Fibroblast of skin of left biceps (primary cell): Measurements from ENCODE around the gene BSCL2.
"Not testable (repeated sequence)": the region's sequence is repeated elsewhere in the genome, so short reads cannot be mapped to it uniquely, and the experiment has no call there.

Source experiments
- DNase-seq, 2 experiments: peaks; one replicate each; pipeline ENCODE4 v3.0.0-alpha.2; 2013; ENCODE audit warnings: low read depth in 2 of 2

The BSCL2 gene

DNA sequence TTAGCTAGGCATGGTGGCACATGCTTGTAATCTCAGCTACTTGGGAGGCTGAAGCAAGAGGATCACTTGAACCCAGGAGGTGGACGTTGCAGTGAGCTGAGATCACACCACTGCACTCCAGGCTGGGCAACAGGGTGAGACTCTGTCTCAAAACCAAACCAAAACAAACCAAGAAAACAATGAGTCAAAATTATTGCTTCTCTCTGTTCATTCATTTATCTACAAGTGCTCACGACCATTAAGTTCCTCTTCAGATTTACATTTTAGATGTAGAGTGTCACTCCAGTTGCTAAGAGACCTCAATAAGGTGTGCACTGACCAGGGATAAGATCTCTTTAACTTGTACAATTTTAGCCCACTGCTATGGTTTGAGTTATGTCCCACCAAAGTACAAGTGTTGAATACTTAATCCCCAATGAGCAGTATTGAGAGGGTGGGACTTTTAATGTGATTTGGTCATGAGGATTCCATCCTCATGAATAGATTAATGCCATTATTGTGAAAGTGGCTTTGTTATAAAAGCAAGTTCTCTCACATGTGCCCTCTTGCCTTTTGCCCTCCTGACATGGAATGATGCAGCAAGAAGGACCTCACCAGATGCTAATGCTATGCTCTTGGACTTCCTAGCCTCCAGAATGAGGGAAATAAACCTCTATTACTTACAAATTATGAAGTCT is 12.2 kb upstream of the BSCL2 start:
- no peak for DNase-seq

DNA sequence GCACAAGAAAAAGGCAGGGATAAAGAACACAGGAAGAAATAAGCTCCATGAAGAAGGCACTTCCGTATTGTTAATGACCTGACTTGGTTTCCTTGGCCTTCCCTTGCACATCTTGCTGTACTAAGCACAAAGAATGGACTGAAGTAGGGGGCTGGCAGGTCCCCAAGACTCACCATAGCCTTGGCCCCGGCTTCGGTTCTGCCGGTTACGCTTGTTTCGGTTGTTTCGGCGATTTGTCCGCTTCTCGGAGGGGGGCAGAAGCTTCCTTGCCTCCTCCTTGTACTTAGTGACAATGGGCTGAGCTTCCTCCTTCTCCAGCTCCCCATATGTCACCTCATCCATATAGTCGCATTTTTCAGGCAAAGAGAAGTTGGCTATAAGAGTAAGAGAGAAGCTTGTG is 9.6 kb upstream of the BSCL2 start:
- DNase-seq: no peak

DNA sequence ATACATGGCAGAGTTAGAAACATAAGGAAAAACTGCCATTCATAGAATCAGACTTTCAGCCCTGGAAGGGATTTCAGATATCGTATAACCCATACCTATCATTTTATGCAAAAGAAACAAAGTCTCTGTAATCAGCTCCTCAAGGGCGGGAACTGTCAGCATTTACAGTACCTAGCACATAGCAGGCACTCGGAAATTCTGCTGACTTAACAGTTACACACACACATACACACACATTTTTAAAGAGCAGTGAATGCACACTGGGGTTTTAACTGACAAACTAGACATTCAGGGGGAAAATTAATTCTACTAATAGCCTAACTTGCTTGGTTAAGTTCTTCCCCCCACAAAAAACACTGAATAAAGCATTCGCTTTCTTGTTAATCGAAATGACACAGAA is 9.0 kb upstream of the BSCL2 start:
- DNase-seq: no peak

DNA sequence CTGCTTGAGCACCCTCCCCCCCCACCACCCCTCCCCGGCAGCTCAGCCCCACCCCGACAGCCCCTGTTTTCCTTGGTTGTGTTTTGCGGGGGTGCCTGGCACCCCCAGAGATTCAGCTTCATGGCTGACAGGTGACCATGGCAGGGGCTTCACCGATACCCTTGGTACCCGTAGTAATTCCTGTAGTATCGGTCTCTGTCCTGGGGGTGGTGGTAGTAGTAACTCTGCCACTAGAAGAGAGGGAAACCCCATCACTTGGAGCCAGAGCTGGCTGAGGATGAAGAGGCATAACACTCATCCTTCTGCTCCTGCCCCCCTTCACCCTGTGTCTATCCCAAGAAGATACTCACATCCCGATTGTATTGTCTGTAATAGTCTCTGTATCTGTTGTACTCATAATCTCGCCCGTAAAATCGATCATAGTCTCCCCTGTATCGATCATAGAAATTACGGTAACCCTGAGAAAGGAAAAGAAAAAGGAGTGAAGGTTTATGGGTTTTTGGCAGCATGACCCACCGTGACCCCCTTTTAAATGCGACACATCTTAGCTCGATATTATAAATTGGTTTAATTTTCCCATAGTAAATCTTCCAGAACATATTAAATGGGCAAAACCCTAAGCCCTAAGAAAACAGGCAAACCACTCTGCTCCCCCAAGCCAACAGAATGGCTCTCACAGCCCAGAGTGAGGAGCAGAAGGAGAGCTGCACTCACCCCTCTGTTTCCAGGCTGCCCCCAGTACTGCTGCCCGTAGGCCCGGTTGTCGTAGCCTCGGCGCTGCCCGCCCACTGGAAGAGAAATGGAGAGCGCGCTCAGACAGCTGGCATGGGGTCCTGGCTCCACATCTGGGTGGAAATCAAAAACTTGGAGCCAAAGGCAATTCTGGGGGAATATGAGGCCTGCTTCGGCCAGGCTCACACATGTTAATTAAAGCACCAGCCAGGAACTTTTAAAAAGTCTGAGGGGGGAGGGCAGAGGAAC is 8.2 kb upstream of the BSCL2 start:
- no peak for DNase-seq

DNA sequence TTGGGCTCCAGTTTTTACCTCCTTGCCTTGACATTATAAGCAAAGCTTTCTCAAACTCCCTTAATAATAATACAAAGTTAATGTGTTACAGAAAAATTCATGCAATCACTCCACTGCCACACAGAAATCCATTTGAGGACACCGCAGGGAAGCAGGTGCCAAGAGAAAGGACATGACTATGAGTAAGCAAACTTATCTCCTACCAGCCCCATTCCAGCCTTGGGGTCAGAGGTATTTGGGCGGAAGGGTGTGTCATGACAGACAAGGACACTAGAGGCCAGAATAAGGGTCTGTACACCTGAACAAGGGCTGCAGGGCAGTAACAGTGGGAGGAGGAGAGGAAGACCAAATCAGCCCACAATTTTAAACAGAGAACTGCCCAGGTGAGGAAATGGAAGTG is 6.1 kb upstream of the BSCL2 start:
- no peak for DNase-seq

DNA sequence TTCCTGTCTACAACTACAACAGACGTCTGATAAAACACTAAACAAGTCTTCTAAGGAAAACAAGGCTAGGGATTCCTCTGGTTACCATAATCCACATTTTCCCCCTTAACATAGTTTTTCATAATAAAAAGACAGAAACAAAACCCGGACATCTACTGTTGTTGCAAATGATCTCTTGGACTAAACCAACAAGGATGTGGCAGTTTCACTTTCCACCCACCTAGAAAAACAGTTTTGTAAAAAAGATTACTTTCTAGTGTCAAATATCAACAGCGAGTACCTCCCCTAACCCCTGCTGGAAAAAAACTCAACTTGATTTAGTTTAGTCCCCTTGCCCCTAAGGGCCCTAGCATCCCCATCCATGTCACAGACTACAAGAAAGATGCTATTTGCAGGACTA is 5.6 kb upstream of the BSCL2 start:
- no peak for DNase-seq

DNA sequence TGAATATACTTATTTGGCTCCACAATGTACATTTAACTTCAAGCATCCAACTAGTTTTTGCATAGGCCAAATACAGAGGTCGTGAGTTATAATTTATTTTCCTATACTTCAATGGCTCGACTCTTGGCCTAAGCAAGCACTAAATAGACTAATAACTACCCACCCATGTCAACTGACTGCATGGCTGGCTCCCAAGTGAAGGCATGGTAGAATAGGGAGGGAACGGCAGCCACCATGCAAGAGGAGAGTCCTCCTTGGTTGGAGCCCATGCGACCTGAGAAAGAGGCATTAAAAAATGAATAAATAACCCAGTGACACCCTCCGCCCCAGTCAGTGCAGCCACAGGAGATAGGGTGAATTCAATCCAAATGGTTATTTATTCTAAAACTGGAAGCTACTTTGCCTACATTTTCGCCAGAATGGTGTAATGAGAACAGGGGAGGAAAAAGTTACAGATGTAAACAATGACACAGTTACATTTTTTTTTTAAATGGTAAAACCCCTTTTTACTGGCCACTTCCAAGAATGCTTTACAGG is 5.1 kb upstream of the BSCL2 start:
- DNase-seq: no peak

DNA sequence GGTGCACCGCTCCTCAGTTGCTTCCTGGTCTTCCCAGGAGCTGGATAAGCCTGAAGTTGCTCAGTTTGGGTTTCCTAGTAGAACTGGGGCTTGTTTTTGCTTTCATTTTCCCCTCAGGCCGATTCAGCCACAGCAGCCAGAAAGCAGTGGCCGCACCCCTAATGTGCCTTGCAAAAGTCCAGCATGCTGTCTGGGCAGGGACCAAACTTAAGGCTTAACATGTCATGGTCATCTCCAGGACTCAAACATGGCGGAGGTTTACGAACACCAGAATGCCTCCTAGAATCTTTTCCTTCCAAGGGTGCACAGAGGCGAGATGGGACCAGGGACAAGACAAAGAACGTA is 2.7 kb upstream of the BSCL2 start:
- DNase-seq: no peak

DNA sequence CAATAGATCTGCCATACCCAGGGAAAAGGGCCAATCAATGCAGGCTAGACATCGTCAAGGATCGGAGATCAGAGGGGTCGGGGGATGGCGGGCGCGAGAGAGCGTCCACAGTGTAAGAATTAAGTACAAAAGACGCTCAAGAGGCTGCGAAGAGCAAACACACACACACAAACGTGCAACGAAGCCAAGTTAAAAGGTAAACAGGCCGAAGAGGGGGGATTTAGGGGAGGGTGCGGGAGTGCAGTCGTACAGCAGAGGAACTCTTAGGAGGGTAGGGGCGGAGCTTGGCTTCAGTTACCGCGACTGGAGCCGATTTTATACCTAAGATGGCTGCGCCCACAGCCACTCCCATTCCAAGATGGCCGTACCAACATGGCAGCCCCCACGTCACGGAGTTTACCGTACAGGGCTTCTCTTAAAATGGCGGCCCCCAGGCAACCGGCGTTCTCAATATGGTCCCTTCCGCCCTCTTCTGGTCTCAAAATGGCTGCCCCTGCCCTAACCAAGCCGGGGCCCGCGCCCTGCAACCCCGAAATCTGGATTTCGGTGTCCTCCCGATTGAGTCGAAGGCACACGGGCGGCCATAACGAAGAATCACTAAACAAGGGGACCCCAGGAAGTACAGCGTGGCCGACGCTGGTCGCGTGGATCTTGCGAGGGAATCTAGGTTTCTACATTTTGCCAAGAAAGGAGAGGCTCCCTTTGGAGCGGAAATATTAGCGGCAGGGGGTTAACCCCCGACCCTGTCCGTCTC is 2.2 kb upstream of the BSCL2 start:
- DNase-seq: peak; percentile 94

DNA sequence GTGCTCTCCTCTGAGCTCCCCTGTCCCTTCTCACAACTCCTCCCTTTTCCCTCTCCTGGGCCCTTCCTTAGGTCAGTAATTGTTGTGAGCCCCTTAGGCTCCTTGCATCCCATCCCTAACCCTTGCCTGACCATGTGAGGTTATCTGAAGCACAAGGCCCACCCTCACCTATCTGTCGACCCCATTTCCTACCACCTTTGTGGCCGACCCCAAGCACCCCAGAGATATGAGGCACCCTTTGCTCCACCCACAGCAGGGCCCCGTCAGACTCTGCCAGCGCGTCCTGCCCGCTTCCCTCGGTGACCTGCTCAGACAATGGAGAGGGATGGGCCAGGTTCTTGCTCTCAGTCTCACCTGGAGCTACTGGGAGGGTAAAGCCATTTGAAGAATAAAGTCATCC is 1.6 kb upstream of the BSCL2 start:
- no peak for DNase-seq

DNA sequence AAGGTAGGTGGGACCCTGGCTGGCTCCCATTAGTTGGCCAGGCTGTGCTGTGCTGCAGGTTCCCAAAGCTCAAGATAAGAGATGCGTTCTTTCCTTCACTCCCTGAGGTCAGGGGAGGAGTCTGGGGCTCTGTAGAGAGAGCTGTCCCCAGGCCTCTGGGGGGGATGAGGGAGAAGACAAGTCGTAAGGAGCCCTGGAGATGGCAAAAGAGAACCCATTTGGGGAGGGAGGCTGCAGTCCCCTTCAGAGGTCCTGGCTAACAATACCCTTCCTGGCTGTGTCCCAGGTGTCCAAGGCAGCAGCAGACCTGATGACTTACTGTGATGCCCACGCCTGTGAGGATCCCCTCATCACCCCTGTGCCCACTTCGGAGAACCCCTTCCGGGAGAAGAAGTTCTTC is 1.2 kb upstream of the BSCL2 start:
- no peak for DNase-seq

DNA sequence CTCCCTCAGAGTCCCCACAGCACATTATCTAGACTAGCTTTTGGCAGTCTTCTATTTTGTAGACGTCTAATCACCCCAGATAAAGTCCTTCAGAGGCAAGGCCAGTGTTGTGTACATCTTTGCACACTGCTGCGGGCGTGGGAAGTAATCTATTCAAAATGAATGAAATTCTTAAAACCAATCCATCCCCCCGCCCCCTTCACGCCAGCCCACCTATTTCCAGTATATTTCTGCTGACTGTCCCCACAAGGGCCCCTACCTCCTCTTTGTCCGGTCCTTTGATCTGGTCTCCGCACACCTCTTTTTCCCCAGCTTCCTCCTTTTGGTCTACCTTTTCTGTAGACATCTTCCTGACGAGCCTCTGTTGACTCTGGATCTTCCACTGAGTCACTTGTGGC is 375 bp downstream of the BSCL2 start:
- no peak for DNase-seq

DNA sequence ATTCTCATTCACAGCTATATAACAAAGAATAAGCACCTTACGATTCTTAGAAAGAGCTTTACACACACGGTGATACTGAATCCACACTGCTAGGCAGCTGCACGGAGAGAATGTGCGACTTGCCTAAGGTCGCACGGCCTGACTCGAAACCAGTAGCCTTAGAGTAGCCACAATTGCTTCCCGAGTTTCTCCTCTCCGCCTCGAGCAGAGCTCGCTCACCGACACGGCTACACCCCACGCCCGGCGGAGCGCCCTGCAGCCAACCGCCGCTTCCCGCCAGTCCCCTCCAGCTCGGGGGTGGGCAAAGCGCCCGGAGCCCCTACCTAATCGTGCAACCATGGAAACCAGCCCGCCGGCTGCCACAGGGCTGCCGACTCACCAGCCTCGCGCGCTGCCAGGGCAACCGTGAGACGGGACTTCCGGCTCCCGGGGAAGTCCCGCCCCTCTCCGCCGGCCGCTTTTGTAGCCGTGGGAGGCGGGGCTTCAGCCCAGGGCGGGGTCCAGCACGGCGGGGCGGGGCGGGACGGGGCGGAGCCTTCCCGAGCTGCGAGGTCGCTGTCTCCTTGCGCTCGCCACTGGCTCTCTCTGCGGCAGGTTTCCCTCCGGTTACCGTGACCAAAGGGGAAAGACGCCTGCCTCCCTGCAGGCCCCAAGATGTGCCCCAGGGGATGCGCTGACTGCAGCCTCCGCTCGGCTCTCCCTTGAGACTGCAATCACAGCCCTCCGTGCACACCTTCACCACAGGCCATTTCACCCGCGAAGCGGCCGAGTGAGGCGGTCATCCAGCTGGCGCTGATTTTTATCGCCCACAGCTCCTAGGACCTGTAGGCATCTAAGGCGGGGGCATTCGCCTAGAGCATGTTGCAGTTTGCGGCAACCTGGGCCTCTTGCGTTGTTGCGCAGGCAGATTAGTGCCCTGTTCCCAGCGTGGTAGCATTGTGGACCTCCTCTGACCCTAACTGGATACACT is 1.1 kb downstream of the BSCL2 start:
- DNase-seq: peak; percentile 77 to 80

DNA sequence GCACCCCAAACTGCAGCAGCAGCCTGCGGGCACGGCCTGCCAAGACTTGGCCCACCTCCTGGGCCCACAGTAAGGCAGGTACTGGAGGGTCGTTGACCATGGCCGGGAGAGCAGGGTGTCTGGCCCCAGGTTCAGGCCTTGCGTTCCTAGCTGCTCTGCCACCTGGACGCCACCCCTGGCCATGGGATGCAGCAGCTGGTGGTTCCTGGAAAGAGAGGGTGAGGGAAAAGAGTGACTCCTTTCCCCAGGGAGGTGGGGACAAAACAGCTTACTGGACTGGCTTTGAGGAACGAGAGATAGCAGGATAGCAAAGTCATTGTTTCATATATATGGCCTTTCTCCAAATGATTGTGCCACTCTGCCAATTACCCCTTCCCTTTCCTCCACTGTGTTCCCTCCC is 1.8 kb downstream of the BSCL2 start:
- no peak for DNase-seq

DNA sequence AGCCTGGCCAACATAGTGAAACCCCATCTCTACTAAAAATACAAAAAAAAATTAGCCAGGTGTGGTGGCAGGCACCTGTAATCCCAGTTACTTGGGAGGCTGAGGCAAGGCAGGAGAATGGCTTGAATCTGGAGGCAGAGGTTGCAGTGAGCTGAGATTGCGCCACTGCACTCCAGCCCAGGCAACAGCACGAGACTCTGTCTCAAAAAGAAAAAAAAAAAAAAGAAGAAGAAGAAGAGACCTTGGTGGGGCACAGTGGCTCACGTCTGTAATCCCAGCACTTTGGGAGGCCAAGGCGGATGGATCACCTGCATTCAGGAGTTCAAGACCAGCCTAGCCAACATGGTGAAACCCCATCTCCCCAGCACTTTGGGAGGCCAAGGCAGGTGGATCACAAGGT is 3.3 kb downstream of the BSCL2 start:
- not testable (repeated sequence) for DNase-seq

DNA sequence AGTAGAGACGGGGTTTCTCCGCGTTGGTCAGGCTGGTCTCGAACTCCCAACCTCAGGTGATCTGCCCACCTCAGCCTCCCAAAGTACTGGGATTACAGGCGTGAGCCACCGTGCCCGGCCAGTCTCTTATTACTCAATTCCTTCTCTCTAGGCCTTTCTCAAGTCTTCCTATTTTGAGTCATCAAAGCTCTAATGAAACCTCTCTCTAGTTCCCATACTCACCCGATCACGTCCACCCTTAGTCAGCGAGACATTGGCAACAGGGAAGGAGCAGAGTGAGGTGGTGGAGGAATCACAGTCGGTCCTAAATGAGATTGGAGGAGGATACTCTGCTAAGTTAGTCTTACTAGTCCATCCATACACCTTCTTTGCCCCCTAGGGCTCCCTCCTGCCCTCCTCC is 5.0 kb downstream of the BSCL2 start:
- no peak for DNase-seq

DNA sequence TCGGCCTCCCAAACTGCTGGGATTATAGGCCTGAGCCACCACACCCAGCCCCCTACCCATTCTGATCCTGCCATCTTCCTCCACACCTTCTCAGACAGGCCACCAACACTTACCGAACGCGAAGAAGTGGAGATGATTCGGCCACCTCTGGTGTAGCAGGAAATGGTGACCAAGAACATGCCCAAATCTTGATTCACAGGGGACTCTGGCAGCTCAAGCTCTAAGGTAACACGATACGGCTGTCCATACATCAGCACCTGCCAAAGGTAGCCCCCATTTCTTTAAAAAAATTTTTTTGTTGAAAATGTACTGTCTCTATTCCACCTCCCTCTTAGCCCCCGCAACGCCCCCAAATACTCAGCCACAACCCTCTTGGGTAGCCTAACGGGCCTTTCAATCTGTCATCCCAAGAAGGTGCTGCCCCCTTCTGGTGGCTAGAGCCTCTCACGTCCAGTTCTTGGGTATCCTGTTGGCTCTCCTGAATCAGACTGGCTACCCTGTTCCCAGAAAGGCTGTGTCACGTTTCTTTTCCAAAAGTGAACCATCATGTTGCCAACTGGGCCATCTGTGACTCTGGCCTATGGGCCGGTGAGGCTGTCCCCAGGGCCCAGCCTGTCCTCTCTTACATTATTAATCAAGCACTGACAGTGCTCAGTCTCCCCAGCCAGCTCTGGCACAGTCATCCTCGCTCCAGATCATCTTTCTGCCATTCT is 12.6 kb downstream of the BSCL2 start:
- no peak for DNase-seq

DNA sequence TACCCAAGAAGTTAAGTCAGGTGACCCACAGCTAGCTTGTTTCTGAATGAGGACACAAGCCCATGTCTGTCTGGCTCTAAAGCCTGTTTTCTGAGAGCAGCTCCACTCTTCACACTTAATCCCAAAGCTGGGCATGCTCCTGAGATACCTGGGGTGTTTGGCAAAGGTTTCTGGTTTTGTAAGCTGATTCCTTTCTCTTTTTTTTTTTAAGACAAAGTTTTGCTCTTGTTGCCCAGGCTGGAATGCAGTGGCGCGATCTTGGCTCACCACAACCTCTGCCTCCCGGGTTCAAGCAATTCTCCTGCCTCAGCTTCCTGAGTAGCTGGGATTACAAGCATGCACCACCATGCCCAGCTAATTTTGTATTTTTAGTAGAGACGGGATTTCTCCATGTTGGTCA is 13.6 kb downstream of the BSCL2 start:
- DNase-seq: not testable (repeated sequence)

DNA sequence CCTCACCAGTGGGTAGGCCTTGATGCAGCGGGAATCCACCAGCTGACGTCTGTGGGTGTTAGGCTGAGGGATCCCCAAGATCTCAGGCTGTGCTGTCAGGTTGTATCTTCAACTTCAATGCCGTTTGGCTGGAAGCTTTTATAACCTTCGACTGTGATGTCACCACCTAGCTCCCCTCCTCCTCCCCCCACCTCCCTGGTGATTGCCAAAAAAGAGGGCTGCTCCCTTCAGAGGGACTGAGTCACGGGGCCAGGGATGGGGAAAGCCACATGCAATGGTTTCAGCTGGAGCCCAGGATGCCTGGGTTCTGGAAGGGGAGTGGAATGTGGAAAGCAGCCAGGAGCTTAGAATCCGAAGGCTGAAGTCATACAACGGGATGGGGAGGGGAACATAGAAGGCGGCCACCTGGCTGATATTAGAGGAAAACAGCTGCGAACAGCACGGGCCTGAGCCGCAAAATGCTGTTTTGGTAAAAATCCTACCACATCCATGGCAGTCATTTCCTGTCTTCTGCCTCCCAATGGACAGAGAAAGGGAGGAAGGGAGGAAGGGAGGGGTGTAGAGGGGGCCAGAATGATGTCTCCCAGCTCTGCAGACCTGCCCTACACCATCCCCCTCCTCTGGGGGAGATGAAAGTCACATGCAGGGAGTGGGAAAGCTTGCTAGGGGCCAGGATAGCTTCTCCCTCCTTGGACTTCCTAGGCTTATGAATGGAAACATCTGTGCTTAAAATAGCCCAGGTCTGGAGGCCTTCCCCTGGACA is 17.6 kb downstream of the BSCL2 start, which contains the start of gene LRRN4CL:
TSS of gene LRRN4CL (minus strand) at position 110 of the 763 bp plus-strand sequence. CDS start 1,022 bp downstream, outside the sequence.
- DNase-seq: peak; percentile 97

DNA sequence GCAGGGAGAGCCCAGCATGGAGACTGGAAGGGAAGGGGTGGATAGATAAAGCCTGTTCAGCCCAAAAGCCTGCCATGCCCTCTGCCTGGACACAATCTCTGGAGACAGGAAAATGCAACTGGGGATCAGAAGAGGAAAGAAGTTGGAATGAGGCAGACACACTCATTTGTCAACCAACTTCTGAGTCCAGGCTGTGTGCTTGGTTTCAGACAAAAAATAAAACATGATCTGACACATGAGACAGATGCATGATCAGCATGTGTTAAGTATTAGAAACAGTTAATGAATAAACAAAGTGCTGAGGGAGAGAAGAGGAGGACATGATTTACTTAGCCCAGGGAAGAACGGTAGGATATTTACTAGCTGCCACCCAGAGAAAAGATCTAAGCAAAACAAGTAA is 18.7 kb downstream of the BSCL2 start:
- no peak for DNase-seq
